ENCODE results near the gene ANGPTL1. TPM values are rescaled to one million over a fixed set of nuclear protein-coding genes. Genes with fewer than 3 reads are reported as not detected.
A peak's percentile ranks its signal among the peaks of the same experiment; 100 is the strongest.

The ANGPTL1 gene
- total and polyA plus RNA-seq, 2 of the 13 experiments (the other 11 are each of a cell fraction or from before 2014, with no cell fraction given), result 2.9 to 9.3 TPM

DNA sequence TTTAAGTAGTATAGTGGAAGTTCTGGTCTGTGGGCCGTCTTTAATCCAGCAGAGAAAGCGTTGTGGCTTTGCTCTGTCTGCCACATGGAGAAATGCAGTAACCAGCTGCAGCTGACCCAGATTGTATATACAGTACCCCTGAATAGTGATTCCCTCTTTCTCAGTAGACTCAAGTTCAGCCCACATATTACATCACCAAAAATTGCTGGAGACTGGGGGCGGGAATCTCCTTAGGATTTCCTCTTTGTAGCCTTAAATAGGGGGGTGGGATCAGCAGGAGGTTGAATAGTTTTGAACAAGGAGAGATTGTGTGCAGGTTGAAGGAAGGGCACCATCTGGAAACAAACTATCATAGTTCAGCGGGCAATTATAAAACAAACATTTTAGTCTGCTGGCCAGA is at the start of gene ANGPTL1 (continued):
- TF ChIP-seq, protein P1, sequence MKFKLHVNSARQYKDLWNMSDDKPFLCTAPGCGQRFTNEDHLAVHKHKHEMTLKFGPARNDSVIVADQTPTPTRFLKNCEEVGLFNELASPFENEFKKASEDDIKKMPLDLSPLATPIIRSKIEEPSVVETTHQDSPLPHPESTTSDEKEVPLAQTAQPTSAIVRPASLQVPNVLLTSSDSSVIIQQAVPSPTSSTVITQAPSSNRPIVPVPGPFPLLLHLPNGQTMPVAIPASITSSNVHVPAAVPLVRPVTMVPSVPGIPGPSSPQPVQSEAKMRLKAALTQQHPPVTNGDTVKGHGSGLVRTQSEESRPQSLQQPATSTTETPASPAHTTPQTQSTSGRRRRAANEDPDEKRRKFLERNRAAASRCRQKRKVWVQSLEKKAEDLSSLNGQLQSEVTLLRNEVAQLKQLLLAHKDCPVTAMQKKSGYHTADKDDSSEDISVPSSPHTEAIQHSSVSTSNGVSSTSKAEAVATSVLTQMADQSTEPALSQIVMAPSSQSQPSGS (CRISPR knock-in tag; IDR thresholded peaks at IDR 0.05), result no peak
- TF ChIP-seq ZFP1 (CRISPR knock-in tag; IDR thresholded peaks at IDR 0.05) (no peak), RERE (CRISPR knock-in tag; IDR thresholded peaks at IDR 0.05; ENCODE audit: low read depth) (no peak), SOX6 (IDR thresholded peaks at IDR 0.05) (no peak), SOX6 (CRISPR knock-in tag; IDR thresholded peaks at IDR 0.05) (peak; percentile 45; the same call in 1 of the 2 replicates), TMF1 (CRISPR knock-in tag; IDR thresholded peaks at IDR 0.05; ENCODE audit: low read depth) (no peak), ZSCAN21 (CRISPR knock-in tag; IDR thresholded peaks at IDR 0.05; ENCODE audit: borderline replicate concordance) (no peak)
- TF ChIP-seq, protein P2, sequence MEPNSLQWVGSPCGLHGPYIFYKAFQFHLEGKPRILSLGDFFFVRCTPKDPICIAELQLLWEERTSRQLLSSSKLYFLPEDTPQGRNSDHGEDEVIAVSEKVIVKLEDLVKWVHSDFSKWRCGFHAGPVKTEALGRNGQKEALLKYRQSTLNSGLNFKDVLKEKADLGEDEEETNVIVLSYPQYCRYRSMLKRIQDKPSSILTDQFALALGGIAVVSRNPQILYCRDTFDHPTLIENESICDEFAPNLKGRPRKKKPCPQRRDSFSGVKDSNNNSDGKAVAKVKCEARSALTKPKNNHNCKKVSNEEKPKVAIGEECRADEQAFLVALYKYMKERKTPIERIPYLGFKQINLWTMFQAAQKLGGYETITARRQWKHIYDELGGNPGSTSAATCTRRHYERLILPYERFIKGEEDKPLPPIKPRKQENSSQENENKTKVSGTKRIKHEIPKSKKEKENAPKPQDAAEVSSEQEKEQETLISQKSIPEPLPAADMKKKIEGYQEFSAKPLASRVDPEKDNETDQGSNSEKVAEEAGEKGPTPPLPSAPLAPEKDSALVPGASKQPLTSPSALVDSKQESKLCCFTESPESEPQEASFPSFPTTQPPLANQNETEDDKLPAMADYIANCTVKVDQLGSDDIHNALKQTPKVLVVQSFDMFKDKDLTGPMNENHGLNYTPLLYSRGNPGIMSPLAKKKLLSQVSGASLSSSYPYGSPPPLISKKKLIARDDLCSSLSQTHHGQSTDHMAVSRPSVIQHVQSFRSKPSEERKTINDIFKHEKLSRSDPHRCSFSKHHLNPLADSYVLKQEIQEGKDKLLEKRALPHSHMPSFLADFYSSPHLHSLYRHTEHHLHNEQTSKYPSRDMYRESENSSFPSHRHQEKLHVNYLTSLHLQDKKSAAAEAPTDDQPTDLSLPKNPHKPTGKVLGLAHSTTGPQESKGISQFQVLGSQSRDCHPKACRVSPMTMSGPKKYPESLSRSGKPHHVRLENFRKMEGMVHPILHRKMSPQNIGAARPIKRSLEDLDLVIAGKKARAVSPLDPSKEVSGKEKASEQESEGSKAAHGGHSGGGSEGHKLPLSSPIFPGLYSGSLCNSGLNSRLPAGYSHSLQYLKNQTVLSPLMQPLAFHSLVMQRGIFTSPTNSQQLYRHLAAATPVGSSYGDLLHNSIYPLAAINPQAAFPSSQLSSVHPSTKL (CRISPR knock-in tag; IDR thresholded peaks at IDR 0.05), result peak; percentile 67
- TF ChIP-seq, protein P3, sequence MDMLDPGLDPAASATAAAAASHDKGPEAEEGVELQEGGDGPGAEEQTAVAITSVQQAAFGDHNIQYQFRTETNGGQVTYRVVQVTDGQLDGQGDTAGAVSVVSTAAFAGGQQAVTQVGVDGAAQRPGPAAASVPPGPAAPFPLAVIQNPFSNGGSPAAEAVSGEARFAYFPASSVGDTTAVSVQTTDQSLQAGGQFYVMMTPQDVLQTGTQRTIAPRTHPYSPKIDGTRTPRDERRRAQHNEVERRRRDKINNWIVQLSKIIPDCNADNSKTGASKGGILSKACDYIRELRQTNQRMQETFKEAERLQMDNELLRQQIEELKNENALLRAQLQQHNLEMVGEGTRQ (IDR thresholded peaks at IDR 0.05; ENCODE audit: low read depth, low read length), result no peak
- TF ChIP-seq, protein P3 (CRISPR knock-in tag; IDR thresholded peaks at IDR 0.05; ENCODE audit: borderline replicate concordance), result no peak
- TF ChIP-seq, protein P4, sequence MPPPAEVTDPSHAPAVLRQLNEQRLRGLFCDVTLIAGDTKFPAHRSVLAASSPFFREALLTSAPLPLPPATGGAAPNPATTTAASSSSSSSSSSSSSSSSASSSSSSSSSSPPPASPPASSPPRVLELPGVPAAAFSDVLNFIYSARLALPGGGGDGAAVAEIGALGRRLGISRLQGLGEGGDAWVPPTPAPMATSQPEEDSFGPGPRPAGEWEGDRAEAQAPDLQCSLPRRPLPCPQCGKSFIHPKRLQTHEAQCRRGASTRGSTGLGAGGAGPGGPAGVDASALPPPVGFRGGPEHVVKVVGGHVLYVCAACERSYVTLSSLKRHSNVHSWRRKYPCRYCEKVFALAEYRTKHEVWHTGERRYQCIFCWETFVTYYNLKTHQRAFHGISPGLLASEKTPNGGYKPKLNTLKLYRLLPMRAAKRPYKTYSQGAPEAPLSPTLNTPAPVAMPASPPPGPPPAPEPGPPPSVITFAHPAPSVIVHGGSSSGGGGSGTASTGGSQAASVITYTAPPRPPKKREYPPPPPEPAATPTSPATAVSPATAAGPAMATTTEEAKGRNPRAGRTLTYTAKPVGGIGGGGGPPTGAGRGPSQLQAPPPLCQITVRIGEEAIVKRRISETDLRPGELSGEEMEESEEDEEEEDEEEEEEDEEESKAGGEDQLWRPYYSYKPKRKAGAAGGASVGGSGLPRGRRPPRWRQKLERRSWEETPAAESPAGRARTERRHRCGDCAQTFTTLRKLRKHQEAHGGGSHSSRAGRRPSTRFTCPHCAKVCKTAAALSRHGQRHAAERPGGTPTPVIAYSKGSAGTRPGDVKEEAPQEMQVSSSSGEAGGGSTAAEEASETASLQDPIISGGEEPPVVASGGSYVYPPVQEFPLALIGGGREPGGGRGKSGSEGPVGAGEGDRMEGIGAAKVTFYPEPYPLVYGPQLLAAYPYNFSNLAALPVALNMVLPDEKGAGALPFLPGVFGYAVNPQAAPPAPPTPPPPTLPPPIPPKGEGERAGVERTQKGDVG (CRISPR knock-in tag; IDR thresholded peaks at IDR 0.05; ENCODE audit: borderline replicate concordance), result no peak
